NCI-H1436 (cell line): ENCODE measurements around the gene ARMC8.

ENCODE experiments used
- DNase-seq: peaks from one replicate; lab custom pipeline; 2025; lab: John Stamatoyannopoulos, UW

The ARMC8 gene

DNA sequence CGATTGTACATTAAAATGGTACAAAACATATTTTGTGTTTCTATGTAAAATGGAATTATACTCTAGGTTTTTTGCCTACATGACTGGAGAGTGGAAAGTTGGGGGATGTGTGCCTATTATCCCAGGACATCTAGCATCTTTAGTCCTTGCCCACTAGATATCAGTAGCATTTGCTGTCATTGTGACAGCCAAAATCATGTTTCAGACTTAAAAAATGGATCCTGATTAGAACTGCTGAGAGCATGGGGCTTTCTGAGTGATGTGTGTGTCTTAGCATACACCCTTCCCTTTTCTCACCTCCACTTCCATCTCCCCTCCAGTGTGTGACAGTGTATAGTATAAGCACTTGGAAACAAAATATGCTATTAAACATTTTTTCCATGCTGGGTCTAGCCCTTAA, 13.3 kb downstream of the ARMC8 start:
- no peak for DNase-seq

DNA sequence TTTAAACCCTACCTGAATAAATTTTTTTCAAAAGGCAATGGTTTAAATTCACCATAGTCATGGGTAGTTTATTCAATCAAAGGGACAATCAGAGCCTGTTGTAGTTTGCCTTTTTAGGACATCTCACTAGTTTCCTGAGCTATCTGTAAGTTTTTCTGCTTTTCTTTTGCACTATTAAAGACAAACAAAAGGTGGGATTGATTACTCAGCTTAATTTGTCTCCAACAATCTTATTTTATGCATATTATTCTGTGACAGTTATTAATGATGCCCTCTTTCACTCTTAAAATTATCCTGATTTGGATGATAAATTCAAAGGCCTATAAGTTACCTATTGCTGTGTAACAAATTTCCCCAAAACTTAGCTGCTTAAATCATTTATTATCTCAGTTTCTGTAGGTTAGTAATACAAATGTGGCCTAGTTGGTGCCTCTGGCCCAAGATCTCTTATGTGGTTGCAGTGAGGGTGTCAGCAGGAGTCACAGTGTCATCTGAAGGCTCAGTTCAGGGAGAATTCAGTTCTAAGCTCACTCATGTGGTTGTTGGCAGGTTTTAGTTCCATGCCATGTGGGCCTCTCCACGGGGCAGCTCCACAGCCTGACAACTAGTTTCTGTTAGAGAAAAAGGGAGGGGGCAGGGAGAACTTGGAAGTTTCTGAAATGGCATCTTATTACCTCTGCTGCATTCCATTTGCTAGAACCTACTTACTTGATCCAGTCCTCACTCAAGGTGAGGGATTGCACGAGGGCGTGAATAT, 16.0 kb downstream of the ARMC8 start:
- no peak for DNase-seq

DNA sequence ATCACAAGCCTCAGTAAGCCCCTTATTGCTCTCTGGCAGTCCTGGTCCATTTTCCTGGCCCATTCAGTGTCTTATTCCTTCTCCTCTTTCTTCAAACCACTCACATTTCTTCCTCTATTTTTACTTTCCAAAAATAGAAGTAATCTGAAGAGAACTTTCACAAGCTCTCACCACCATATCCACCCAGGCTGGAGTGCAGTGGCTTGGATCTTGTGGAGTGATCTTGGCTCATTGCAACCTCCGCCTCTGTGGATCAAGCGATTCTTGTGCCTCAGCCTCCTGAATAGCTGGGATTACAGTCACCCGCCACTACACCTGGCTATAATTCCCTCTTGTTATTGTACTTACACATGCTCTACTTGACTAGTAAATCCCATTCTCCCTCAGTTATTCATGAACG, 16.8 kb downstream of the ARMC8 start:
- no peak for DNase-seq

DNA sequence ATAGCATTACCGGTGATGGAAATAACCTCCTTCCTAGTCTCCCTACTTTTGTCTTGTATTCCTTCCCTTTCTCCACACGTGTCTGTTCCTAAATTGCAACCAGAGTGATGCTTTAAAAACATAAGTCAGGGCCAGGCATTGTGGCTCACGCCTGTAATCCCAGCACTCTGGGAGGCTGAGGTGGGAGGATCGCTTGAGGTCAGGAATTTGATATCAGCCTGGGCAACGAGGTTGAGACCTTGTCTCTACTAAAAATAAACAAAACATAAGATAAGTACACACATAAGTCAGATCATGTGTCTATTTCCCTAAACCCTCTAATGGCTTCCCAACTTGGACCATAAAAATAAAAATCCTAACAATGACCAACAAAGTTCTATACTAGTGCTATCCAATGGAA, 18.4 kb downstream of the ARMC8 start:
- no peak for DNase-seq

DNA sequence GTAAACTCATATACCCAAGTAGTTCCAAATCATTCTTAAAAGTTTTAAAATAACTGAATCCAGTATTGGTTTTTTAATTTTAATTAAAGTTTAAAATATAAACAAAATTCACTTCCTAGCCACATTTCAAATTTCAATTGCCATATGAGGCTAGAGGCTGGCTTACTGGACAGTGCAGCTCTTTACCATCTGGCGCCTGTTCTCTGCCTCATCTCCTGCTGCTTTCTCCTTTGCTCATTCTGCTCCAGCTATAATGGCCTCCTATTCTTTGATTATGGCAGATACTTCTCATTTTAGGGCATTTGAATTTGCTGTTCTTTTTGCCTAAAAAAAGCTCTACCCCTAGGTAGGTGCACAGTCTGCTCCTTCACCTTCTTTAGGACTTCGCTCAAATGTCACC, 19.1 kb downstream of the ARMC8 start:
- DNase-seq: no peak

DNA sequence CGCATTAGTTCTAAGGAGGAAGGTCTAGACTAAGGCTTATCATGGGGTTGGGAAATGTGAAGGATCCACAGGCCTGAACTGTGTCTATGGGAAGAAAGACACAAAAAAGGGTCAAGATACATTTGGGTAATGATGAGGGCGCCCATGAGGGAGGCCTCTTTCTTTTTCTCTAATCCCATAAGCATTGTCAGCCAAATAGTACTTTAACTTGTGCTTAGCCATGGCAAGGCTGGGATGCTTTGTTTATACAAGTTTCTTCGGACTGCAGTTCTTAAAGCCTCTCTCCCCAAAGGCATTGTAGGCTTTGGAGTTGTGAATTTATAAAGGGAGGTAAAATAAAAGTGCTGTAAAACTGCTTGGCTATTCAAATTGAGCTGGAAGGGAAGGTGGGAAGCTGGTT, 23.4 kb downstream of the ARMC8 start:
- DNase-seq: no peak

DNA sequence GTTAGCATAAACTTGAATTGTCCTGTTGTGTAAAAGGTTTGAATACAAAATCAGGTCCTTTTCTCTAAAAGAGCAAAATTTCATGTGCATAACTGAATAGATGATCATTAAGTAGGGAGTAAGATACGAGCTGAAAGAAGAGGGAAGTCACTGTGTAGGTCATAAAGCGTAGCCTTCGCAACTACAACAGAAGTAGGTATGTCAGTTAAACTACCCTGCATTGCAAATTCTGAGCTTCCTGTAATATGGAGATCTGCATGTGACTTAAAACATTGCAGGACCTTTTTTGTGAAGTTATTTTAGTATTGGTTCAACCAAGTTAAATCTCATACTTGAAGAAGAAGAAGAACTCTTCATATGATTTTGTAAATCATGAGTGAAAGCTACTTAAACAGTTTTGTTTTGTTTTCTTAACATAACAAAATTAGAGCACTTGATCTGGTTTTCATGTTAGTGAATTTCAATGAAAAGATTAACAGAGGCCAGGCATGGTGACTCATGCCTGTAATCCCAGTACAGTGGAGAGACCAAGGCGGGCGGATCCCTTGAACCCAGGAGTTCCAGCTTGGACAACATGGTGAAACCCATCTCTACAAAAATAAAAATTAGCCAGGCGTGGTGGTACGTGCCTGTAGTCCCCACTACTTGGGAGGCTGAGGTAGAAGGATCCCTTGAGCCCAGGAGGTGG, 26.4 kb downstream of the ARMC8 start:
- no peak for DNase-seq

DNA sequence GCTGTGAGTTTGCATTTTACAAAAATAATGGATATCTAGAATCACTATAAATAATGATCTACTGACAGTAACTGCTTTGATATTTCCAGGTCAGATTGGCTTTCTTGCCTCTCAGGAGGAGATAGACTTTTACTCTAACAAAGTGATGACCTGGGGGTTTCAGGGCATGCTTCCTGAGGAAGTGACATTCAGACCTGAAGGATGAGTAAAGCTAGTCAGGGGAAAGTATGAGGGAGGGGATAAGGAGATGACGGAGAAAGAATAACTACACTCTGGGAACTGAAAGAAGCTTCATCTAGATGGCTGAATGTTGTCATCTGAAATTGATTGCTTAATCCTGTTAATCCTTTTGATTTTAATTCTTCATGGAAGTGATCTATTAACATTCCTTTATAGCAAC, 32.2 kb downstream of the ARMC8 start:
- no peak for DNase-seq

DNA sequence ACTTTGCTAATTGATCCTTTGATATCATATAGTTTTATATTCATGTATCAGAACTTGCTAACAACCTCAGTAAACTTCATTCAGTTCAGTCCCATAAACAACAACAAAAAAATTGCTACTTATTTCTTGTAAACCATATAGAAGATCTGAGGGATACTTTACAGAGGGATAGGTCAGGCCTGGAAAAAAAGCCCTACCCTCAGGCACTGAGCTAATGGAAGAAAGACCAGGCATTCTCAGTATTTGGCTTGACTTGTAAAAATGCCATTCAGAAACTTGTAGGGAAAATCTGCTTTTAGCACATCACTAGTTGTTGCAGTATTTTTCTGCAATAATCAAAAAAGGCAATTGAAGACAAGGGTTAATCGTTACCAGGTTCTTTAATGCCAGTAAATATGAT, 33.1 kb downstream of the ARMC8 start:
- no peak for DNase-seq

DNA sequence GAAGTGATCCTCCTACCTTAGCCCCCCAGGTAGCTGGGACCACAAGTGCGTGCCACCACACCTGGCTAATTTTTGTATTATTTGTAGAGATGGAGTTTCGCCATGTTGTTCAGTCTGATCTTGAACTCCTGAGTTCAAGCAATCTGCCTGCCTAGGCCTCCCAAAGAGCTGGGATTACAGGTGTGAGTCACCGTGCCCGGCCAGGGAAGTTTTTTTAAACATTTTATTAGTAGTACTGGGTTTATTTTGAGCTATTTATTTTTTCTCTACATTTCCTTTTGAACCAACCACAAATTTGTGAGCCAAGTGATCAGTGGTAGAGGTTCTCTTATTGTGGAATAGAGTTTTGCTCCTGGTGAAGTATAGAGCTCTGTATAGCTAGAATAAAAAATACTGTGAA, 33.7 kb downstream of the ARMC8 start:
- DNase-seq: no peak

DNA sequence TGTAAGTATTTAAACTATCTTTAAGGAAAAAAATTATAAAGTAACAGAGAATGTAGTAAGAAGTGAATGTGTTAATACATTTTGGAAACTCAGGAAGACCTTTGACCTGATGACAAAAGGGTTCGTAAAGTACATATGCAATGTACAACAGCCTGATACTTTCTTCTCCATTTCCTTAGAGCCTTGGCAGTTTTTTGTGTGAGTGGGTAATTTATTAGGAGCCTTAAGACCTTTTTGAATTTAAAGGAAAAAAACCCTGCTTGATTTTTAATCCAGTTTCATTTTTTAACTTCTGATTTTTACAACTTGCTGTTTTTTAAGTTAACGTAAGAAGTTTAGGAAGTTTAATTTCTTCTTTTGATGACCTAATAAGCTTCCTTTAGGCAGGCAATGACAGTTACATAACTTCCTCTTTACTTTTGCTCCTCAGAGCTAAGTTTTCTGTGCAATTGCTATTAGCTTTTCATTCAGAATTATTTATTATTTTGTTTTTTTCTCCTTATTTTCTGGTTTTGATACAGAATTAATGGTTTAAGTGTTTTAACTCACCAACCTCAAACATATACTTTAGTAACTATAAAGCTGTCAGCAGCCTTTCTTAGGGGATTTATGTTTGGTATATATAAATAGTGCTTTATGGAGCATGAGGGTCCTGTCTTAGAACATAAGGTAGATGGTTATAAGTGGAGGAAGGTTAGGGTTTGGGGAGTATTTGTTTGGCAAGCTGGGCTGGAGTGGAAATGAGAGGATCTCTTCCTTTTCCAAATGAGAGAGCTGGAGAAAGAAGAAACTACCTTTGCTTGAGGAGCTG, 35.2 kb downstream of the ARMC8 start:
- DNase-seq: no peak

DNA sequence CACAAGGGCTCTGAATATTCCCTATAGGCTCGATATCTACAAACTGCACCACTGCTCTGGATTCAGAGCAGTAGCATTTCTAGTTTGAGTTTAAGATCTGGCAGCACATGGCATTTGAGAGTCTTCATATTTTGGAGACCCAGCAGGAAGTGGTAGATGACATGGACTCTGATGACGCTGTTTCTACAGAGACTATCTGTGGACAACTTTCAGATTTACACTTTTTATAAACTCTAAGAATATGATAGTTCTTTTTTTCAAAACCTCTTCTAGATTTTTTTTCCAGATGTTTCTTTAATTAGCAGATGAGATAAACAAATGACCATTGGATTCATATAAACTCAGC, 35.8 kb downstream of the ARMC8 start:
- no peak for DNase-seq

DNA sequence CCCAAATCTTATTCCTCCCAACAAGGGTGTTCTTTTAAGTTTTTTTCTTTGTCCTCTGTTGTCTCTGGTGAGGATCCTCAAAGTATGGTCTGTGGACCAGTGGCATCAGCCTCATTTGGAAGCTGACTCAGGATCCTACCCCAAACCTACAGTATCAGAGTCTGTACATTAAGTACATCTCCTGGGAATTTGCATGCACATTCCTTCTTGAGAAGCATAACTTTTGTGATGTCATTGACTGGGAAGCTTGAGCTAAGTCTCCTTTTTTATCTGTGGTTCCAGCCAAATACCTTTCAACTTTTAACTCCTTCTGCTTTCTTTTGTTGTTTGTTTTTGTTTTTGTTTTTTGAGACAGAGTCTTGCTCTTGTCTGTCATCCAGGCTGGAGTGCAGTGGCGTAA, 40.5 kb downstream of the ARMC8 start:
- DNase-seq: no peak

DNA sequence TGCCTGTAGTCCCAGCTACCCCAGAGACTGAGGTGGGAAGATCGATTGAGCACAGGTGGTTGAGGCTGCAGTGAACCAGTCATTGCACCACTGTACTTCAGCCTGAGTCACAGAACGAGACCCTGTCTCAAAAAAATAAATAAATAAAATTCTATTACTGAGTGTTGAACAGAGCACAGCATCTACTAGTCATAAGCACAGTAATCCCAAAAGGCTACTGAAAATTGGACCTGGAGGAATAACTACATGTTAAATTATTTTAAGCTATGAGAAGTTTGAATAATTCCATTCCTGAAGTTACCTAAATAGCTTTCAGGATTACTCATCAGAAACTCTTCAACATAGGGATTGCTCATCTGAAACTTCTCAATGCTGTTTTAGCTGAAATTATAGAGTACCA, 43.4 kb downstream of the ARMC8 start:
- no peak for DNase-seq

DNA sequence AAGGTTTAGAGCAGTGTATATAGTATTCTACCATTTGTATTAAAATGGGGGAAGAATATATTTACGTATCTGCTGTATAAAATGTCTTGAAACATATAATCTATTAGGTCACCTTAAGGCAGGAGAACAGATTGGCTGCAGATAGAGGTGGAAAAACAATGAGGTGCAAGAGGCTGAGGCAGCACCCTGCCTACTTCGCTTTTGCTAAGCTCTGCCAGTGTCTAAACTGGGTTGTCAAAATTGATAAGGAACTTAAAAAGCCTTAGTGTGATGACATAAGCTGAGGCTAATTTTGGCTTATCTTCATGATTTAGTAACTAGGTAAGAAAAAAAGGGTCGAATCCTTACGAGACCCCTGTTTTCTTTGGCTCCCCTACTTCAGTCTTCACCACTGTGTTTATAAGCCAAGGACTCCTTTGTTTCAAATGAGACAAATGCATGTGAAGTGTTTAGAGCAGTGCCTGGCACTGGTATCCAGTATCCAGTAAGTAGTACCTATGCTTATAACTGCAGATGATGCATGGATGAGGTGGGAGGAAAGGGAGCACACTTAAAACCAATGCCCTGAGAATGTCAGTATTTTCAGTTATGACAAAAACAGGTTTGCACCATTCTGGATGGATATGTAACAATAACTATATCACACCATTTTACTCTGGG, 45.7 kb downstream of the ARMC8 start:
- DNase-seq: no peak

DNA sequence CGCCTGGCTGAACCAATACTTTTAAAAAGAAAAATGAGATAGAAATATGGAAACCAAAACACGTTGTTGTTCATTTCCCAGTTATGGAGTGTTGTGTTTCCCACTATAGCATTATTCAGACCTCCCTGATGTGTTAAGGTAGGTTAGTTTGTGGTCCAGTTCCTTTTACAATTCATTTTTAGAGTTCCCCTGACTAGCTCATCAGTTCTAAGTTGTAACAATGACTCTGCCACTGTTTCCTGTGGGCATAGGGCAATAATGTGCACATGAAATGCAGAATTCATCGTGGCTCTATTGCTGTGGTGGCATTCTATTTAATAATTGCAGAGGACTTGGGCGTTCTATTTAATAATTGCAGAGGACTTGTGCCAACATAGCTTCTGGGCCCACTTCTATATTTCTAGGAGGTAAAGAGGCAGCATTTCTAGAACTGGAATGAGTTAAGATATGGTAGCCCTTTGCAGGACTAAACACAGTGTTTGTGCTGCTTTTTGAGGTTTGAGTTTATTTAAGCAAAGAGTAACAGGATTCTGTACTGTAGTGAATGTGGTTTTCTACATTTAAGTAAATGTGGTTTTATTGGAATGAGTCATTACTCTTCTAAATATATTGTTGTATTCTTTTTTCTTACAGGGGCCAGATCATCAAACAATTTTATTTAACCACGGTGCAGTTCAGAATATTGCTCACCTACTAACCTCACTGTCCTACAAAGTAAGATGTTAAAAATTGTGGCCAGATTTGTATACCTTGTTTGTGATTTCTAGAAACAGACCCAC, 47.5 kb downstream of the ARMC8 start:
- no peak for DNase-seq

DNA sequence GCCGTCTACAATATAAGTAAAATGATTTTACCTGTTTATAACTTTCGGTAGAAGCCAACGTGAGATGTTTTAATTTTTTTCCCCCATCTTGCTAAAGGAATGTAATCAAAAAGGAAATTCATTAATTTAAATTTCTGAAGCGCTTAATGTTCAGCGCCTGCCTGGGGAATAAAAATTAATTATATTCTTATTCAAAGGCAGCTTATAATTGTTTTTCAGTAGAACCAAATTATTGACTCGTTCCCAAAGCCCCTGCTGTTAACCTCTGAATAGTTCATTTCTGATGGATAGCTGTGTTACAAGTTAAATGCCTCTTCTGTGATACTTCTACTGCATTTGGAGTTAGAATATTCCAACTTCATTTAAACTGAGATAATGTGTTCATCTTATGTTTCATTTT, 51.6 kb downstream of the ARMC8 start:
- no peak for DNase-seq

DNA sequence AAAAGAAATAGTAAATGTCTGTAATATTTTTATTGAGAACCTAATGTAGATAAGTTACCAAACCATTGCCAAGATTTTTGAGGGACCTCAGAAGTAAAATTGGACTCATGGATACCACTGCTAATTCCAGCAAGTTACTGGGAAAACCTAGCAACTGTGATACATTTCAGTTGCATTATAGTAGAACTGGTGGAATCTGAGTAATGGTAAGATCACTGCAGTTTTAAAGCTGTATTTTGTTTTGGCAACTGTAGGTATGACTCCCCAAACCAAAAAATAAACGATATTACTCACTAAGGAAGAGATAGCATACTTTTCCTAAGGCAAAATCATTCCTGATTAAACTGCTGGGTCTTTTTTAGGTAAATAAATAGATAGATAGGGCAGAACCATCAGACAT, 54.0 kb downstream of the ARMC8 start:
- no peak for DNase-seq

DNA sequence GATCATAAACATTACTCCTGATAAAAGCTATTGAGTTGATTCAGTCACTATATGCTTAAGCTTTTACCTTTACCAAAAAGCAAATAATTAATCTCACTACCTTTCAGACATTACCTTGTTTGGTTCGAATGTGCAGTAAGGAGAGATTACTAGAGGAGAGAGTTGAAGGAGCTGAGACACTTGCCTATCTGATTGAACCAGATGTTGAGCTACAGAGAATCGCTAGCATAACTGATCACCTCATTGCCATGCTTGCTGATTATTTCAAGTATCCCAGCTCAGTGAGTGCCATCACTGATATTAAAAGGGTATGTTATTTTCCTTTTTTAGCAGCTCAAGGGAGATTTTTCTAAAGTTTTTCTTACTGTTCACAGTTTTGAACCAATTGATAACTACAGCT, 54.6 kb downstream of the ARMC8 start:
- DNase-seq: no peak

DNA sequence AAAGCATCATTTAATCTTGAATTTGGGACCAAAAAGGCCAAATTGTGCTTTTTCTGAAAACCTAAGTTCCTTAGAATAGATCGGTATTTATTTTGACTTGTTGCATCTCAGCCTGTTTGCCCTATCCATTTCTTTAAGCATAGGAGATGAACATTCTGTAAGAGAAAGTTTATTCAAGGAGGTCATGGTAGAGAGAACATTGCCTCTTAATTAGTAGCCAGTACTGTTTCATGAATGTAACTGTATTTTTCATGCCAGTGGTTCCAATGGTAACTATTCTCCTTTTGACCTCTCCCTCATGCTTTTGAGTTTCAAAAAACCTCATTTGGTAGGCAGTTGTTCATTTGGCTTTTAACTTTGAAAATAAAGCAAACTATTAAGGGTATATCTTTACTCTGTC, 55.4 kb downstream of the ARMC8 start:
- no peak for DNase-seq

DNA sequence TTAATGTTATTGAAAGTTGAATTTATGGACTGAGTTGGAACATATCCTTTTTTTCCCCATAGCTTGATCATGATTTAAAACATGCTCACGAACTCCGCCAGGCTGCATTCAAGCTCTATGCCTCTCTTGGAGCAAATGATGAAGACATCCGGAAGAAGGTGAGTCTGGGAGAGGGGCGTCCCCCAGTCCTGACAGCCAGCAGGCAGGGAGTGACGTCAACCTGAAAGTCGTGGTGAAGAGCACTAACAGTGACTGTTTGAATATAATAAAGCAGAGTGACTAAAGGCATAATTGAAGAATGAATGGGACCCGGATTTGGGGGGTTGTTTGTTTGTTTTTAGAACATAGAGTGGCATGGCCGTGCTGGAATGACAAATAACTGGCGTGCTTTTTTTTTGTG, 57.9 kb downstream of the ARMC8 start:
- no peak for DNase-seq

DNA sequence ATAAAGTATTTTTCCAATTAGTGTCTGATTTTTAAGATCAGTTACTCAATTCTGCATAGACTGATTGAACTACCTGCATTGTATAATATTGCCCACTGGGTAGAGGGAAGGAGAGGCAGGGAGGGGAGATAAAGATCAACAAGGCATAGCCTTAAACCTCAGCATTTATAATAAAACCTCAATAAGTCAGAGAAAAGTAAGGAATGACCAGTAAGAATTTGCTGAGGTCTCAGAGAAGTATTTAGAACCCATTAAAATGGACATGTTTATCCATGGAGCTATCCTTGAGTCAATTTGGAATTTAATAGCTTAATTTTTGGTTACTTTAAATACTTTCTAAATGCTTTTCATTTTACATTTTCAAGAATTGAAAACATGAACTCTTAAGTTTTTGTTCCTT, 62.5 kb downstream of the ARMC8 start:
- DNase-seq: no peak
